Cardiac muscle cell (in vitro differentiated cells and primary cell): ENCODE measurements around the gene KIAA0753. TPM values are rescaled to one million over a fixed set of nuclear protein-coding genes. Genes with fewer than 3 reads are reported as not detected.

Source experiments
- DNase-seq, 2 donors: peaks; one replicate each; pipeline versions ENCODE4 v3.0.0 to v3.0.0-alpha.2; 2010 to 2017; ENCODE audit warnings: low read depth in 1 of 2, low spot score in 1 of 2
- H3K27ac ChIP-seq: fragments of 200-600 bp; sonication (generic); 2 replicates; pipeline ENCODE4 v1.5.1; 2016
- H3K27me3 ChIP-seq: fragments of 200-600 bp; sonication (generic); 2 replicates; pipeline ENCODE4 v1.6.0; 2016; ENCODE audit warnings: control low read depth
- H3K36me3 ChIP-seq: fragments of 200-600 bp; sonication (generic); 2 replicates; pipeline ENCODE4 v1.5.1; 2016; ENCODE audit warnings: control low read depth
- H3K4me1 ChIP-seq: fragments of 200-600 bp; sonication (generic); 2 replicates; pipeline ENCODE4 v1.8.1; 2017; ENCODE audit warnings: low read depth, mild to moderate bottlenecking, mixed run types
- H3K4me3 ChIP-seq: fragments of 200-600 bp; sonication (generic); 2 replicates; pipeline ENCODE4 v1.5.1; 2016; ENCODE audit warnings: mild to moderate bottlenecking
- H3K9me3 ChIP-seq: fragments of 200-600 bp; sonication (generic); 2 replicates; pipeline ENCODE4 v1.5.1; 2017; ENCODE audit warnings: low read depth, mild to moderate bottlenecking, control low read depth
- CTCF ChIP-seq: IDR thresholded peaks from 2 replicates; pipeline ENCODE4 v1.5.1; 2012; ENCODE audit warnings: low read depth, mild to moderate bottlenecking, low read length
- polyA plus RNA-seq: library from polyadenylated mRNA; unstranded; fragments of >200 nt; fragmentation: Nextera tagmentation; extraction: Ambion mirVana; gene quantifications from 2 replicates; pipeline ENCODE4 v1.2.1, GENCODE V29; 2016
- total RNA-seq: library from RNA; depleted of rRNA; stranded (reverse); fragments of >200 nt; gene quantifications from 2 replicates; pipeline ENCODE4 v1.2.3, GENCODE V29; 2016

KIAA0753 gene
- total and polyA plus RNA-seq, 2 experiments from 2014 or later = 9.2 to 13.5 TPM

GRCh38 chr17:6570731-6571451, 69.6 kb downstream of the KIAA0753 start:
- H3K27me3 ChIP-seq = no peaks in the 10 kb centered on the region
- no peak for DNase-seq
- no peaks in the 10 kb centered on the region for H3K36me3 ChIP-seq
- H3K27ac ChIP-seq = no peak overlapping the region
- no peaks in the 10 kb centered on the region for H3K9me3 ChIP-seq
- H3K4me1 ChIP-seq = peaks cover 5% of the 10 kb centered on the region
- TF ChIP-seq CTCF = no peak
- no peak overlapping the region for H3K4me3 ChIP-seq

GRCh38 chr17:6569370-6570285, 70.9 kb downstream of the KIAA0753 start:
- Histone ChIP-seq H3K4me3 (no peak overlapping the region), H3K27me3 (no peaks in the 10 kb centered on the region), H3K36me3 (no peaks in the 10 kb centered on the region), H3K9me3 (no peaks in the 10 kb centered on the region), H3K27ac (no peak overlapping the region), H3K4me1 (no peaks in the 10 kb centered on the region)
- no peak for DNase-seq
- TF ChIP-seq CTCF = no peak

- Histone ChIP-seq H3K9me3 (no peaks in the 10 kb centered on the region), H3K36me3 (no peaks in the 10 kb centered on the region), H3K4me1 (no peaks in the 10 kb centered on the region), H3K4me3 (no peak overlapping the region), H3K27me3 (no peaks in the 10 kb centered on the region), H3K27ac (no peak overlapping the region)
- TF ChIP-seq CTCF = no peak
- DNase-seq = no peak
Measured at GRCh38 chr17:6568184-6568758, 72.2 kb downstream of the KIAA0753 start.

GRCh38 chr17:6567528-6568183, 72.9 kb downstream of the KIAA0753 start:
- H3K27ac ChIP-seq = no peak overlapping the region
- peak in 1 of 2 donors; percentile 30 for DNase-seq
- no peak for TF ChIP-seq CTCF
- no peaks in the 10 kb centered on the region for H3K9me3 ChIP-seq
- no peaks in the 10 kb centered on the region for H3K27me3 ChIP-seq
- no peak overlapping the region for H3K4me3 ChIP-seq
- no peaks in the 10 kb centered on the region for H3K4me1 ChIP-seq
- no peaks in the 10 kb centered on the region for H3K36me3 ChIP-seq

- no peak for TF ChIP-seq CTCF
- Histone ChIP-seq H3K36me3 (no peaks in the 10 kb centered on the region), H3K27ac (no peak overlapping the region), H3K9me3 (no peaks in the 10 kb centered on the region), H3K4me3 (no peak overlapping the region), H3K27me3 (peaks cover 24% of the 10 kb centered on the region), H3K4me1 (no peaks in the 10 kb centered on the region)
- no peak for DNase-seq
Measured at GRCh38 chr17:6561446-6561845, 79.1 kb downstream of the KIAA0753 start.
